Measurements from ENCODE around the gene EXOC3L1.

Gene EXOC3L1

DNA sequence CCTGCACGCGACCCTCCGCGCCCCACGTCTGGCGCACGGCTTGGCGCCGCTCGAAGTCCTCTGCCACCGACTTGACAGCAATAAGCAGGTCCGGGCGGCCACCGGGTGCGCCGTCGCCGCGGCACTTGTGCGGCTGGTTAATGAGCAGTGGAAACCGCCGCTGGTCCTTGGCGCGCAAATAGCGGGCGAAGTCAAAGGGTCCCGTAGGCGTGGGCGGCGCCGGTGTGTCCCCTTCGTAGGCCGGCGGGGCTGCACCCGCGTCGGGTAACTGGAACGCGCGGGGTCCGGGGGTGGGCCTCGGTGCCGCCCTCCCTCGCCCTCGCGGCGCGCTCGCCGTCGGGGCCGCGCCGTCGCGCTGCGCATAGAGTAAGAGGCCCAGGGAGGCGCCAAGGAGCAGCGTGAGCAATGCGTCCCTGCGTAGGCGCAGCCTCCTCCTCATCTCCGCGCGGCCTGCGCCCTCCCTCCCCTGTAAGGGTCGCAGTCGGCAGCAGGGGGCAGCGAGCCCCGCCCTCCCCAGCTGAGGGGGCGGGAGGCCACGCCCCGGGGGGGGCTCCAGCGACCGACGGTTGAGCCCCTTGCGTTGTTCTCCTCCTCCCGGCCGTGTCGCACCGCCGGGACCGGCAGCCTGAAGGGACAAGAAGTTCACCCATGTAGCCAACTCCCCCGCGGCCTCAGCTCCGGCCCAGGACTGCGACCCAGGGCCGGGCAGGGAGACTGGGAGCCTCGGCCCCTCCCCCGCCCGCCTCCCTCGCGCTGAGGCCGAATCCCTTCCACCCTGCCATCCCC is 39.7 kb downstream of the EXOC3L1 start:
- DNase-seq (ENCODE audit: low read depth in 3 of 3, low spot score in 1 of 3), result no peak

DNA sequence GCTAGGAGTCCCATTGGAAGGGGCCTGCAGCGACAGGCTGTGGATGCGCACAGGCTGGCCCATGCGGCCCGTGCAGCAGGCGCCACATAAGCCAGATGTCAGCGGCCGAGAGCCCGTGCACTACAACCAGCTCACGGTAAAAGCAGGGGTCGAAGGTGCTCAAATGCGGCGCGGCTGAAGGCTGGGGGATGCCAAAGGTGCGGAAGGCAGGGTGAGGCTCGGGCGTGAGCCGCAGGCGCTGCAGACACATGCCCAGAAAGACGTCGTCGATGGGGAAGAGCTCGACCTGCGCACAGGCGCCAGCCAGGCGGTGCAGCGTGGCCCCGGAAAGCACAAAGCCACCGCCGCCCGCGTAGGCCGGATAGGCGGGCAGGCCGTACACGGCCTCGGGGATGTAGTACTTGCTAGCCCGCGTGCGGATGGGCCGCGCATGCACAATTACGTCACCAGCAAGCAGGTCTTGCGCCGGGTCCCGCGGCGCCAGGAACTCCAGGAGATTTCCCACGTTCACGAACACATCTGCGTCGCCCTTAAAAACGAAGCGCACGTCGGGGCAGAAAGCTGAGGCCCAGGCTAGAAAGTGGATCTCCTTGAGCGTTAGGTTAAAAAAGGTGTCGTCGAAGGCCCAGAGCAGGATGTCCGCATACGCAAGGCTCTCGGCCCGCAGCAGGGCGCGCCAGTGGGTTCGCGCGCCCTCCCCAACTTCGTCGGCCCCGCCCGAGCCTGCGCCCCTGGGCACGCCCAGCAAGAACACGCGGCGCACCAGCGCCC is 40.5 kb downstream of the EXOC3L1 start:
- DNase-seq (ENCODE audit: low read depth in 3 of 3, low spot score in 1 of 3), result no peak

DNA sequence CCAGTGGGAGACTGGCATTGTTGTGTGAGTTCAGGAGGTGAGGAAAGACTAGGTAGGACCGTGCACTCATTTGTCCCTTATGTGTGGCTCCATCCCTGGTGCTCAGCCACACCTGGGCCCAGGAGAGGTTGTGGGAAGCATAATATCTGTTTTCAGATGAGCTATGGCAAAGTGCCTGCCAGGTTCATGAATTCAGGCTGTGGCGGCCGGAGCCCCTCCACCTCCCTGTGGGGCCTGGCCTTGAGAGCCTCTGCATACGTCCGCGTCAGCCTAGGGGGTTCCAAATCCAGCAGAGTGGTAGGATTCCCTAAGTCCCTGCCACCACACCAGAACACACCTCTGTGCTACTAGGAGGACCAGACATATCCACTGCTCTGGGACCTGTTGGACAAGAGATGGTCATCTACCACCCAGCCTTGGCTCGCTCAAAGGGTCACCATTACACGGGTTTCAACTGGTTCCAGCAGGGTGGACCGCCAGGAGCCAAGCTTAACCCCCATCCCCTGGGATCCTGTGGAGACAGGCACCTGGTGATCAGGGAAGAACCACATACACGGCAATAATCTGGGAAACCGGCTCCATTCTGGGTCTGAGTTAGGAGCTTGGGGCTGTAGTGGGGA is 41.2 kb downstream of the EXOC3L1 start:
- DNase-seq (ENCODE audit: low read depth in 3 of 3, low spot score in 1 of 3), result no peak

DNA sequence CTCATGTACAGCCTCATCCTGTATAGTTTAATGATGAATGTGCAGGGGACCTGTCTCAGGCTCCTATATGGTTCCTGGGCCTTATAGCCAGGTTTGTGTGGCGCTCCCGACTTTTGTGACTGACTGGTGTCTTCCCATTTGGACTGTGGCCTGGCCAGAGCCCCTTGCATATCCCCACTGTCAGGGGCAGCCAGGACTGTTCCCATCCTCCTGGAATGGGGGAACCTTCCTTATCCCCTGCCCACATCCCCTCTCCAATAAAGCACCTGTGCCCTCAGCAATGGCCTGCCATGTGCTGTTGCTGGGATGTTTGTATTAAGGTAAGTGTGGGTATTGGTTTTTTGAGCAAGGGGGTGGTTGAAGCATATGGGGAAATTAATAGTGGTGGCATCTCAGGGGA is 41.7 kb downstream of the EXOC3L1 start:
- no peak for DNase-seq (ENCODE audit: low read depth in 3 of 3, low spot score in 1 of 3)

DNA sequence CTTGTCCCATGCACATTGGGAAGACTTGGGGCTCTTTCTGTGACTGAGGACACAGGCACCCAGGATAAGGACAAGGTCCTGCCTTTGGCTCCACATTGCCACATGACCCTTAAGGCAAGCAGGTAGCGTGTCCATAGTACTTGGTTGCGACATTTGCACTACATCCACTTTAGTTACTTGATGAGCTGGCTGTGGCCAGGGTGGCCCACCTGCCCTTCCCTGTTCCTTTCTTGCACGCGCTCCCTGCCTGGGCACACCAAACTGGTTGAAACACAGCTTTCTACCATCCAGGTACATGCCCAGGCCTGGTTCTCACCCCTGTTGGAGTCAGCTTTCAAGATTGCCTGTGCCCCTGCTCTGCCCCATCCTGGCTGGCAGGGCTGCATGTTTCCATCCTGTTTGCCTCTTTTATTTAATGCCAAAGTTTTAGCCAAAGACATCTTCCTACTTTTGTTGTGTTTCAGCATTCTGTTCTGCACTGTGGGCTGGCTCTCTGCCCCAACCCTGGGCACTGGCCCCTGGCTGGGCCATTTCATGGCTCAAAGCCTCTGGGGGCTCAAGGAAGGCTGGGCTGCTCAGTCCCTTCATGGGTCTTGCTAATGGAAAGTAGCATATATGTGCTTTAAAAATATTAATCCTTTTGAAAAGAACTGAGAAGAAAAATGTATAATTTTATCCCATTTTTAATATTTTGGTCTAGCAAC is 42.3 kb downstream of the EXOC3L1 start:
- DNase-seq (ENCODE audit: low read depth in 3 of 3, low spot score in 1 of 3), result no peak

DNA sequence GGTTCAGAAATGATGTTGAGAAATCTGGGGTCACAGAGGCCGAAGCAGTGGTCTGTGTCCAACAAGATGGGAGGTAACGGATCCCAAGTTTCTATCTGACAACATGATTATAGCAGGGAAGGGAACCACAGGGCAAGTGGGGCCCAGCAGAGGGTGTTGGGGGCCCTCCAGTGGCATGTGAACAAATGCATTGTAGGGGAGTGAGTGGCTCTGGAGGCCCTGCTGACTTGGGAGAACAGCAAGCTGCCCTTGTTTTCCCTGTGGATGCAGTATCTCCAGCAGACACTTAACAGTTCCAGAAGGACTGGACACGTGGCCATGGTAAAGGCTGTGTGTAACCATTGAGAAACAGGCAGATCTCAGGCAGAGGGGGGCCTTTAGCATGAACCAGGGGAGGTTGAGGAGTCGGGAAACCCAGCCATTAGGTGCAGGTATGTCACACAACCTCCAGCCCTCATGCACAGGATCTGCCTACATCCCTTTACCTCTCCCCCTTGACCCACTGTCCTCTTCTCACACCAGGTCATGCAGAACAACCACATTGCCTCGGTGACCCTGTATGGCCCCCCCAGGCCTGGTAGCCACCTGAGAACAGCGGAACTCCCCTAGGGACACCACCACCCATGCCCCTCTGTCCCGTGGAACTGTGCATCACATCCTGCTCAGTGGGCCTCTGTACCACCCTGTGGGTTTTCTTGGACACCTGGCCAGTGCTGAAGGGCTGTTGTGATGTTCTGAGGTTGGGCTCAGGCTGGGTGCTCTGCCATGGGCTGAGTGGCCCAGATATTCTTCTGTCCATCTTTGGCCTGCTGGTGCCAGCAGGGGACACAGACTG is 43.2 kb downstream of the EXOC3L1 start:
- no peak for DNase-seq (ENCODE audit: low read depth in 3 of 3, low spot score in 1 of 3)

DNA sequence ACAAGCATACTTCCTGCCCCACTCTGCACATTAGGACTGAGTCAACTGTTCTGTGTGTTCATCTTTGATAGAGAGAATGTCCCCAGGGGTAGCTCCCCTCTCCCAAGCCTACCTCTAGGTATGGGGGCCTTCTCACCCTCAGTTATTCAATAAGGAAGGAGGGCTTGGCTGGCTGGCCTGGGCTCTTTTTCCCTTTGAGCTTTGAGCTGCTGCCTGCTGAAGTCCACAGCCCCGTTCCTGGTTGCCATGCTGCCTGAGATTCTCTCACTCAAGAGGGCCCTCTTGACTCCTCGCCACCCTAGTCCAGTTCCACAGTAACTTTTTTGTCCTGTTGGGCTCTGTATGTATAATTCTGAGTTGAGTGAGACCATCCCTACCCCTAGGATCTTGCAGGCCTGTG is 44.2 kb downstream of the EXOC3L1 start:
- DNase-seq (ENCODE audit: low read depth in 3 of 3, low spot score in 1 of 3), result no peak

DNA sequence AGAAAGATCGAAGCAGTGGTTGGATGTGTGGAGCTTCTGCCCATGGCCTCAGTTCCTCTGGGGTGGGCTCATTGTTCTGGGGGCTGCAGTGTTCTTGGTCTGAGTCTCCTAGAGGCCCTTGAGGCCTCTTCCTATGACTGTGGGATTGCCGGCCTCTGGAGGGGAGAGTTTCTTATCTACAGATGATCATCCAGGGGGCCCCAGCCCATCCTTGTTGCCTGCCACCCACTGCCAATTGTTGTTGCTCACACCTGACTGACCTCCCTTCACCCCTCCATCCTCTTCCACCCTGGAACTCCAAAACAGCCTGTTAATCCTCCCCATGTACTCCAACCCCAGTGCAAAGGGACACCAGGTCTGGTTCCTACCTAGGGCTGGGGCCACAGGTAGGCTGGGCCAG is 45.0 kb downstream of the EXOC3L1 start:
- DNase-seq (ENCODE audit: low read depth in 3 of 3, low spot score in 1 of 3), result no peak

DNA sequence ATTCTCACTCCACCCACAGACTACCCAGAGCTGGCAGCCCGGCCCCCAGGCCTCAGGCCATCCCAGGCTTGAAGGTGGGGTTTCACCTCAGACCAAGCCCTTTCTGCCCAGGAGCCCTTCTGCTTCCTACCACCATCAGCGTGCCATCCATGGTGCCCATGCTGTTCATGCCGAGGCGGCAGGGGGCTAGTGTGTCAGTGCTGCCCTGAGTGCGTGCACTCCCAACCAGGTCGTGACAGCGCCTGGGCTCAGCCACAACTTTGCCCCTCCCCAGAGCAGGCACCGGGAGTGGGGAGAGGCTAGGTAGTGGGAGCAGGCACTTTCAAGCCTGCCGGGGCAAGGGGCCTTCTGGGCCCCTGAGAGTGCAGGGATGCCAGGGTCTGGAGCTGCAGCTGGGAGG is 47.6 kb downstream of the EXOC3L1 start:
- DNase-seq (ENCODE audit: low read depth in 3 of 3, low spot score in 1 of 3), result no peak

DNA sequence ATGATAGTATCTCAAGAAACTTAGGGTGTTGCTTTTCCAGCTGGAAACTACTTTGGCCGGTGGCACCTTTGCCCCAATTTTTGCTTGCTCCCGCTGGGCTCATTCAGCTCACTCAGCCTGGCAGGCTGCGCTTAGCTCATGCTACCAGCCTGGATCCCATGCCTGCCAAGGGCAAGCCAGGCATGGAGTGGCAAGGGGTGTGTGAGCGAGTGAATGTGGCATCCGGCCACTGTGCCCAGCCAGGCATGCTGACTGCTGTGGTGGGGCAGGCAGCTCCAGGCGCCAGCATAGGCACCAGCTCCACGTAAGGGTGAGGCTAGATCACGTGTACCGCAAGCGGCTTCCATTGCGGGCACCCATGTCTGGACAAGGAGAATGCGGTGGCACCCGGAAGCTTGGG is 48.5 kb downstream of the EXOC3L1 start:
- DNase-seq (ENCODE audit: low read depth in 3 of 3, low spot score in 1 of 3), result no peak

DNA sequence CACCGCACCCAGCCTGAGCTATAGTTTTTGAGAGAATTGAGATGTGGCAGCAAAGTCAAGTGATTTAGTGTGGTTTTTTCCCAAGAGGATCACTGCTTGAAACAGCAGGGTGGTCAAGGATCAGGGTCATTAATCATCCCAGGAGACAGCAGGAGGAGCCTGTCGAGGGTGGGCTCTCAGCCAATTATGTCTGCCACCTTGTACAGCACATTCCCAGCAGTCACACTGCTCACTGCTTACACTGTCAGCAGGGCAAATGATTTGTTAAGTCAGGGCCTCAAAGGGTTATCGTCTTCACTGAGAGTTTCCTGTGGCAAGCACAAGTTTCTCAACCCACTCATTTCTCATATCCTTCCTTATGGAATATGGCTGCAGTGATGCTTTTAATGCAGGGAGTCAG is 52.3 kb downstream of the EXOC3L1 start:
- DNase-seq (ENCODE audit: low read depth in 3 of 3, low spot score in 1 of 3), result no peak

All from stimulated activated CD4-positive, alpha-beta T cell treated with anti-CD3 and anti-CD28 coated beads, TNF-alpha, amount 100 ng/mL, for 1 hour (primary cell).